ENCODE measurements around the gene ATP8A1.

DNA sequence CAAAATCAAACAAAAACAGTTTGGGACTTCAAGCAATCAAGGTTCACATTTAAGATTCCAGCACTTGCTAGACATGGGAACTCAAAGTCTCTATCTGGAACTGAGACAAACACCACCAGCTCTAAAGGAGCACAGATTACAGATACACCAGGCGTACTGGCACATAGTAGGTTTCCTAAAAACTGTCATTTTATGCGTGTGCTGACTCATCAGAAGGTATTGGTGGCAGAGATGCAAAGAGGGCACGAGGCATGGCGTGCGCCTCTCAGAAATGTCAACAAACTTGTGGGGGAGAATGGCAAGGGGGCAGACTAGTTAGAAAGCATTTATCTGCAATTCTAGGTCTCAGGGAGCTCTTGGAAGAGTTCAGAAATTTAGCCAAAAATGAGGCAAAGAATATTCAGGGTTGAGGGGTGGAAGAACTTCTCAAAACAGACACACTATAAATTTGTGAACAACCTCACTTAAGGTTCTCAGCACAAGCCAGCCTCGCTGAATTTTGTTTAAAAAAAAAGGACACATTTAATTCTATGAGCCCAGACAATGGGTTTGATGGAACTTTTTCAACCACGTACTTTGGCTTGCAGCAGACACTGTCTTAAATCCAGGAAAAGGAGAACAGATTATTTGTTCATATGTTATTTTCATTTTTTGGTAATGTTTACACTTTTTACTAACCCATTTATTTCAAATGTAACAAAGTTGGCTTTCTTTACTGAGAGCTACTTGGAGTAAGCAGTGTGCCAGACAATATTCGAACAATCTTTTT, 159.6 kb downstream of the ATP8A1 start:
- no peak for TF ChIP-seq POLR2AphosphoS5 (IDR thresholded peaks at IDR 0.05; ENCODE audit: borderline replicate concordance, low read depth, low read length)
- TF ChIP-seq EZH2 (IDR thresholded peaks at IDR 0.05): no peak
